Mucosa of descending colon (tissue), 3 donors: ENCODE measurements around the gene MRPS25. TPM values are rescaled to one million over a fixed set of nuclear protein-coding genes. Genes with fewer than 3 reads are reported as not detected.
A peak's percentile ranks its signal among the peaks of the same experiment; 100 is the strongest.

ENCODE experiments used
- ATAC-seq: fragments of 200-7000 bp; cut with Tn5 transposase; one replicate; pipeline ENCODE4 v1.9.1; 2020; ENCODE audit warnings: mild to moderate bottlenecking, moderate library complexity
- DNase-seq, 3 donors: peaks; one replicate each; pipeline ENCODE4 v3.0.0-alpha.2; 2020
- H3K36me3 ChIP-seq: fragments of 200-600 bp; one replicate; pipeline ENCODE4 v1.8.0; 2021; ENCODE audit warnings: low read depth, mild to moderate bottlenecking
- H3K4me1 ChIP-seq: fragments of 200-600 bp; one replicate; pipeline ENCODE4 v1.8.0; 2021; ENCODE audit warnings: low read depth, mild to moderate bottlenecking
- H3K4me3 ChIP-seq: fragments of 200-600 bp; one replicate; pipeline ENCODE4 v1.8.0; 2021; ENCODE audit warnings: mild to moderate bottlenecking
- H3K9me3 ChIP-seq: fragments of 200-600 bp; one replicate; pipeline ENCODE4 v1.8.0; 2021; ENCODE audit warnings: mild to moderate bottlenecking
- intact Hi-C, 2 donors: fragments of 100-400 bp; cut with DNase I in 1 of 2; cut with micrococcal nuclease in 1 of 2; formaldehyde crosslinking; loops; one replicate each; pipeline versions ENCODE4 v1.11.0 to v1.11.1; 2022; cut with DNase I, micrococcal nuclease
- total RNA-seq, 3 donors: library from RNA; stranded (reverse); fragmentation: NEBNext Ultra II Directional in 2 of 3; extraction: Animal tissue kit (Norgen Biotek cat#: 25700) in 2 of 3; gene quantifications; one replicate each; pipeline versions ENCODE4 v1.2.1 to v1.2.4, GENCODE V29; 2021 to 2023
- TF ChIP-seq, protein P1 (sequence below): fragments of 200-600 bp; IDR thresholded peaks from one replicate; pipeline ENCODE4 v1.8.0; 2022; ENCODE audit warnings: antibody characterized with exemption, mild to moderate bottlenecking
- donor health status: DM: no; HTN: no; CAD: no; lungs with moderate emphysema.
- donor health status: DM: no; HTN: no; CAD: no.
- donor health status: DM: no; HTN: yes; CAD: no.

The MRPS25 gene
- total RNA-seq, 3 donors from 2014 or later = 72.1 to 84.0 (median 78.7) TPM

GRCh38 chr3:15108869-15109268, 43.8 kb upstream of the MRPS25 start:
- H3K36me3 ChIP-seq = no peaks in the 10 kb centered on the region
- intact Hi-C loops = loop anchor here in 1 of 2 donors (10.0 kb wide), 1 partner anchor 96 kb away; the partner anchor contains the start of gene CAPN7
- TF ChIP-seq, protein P1, sequence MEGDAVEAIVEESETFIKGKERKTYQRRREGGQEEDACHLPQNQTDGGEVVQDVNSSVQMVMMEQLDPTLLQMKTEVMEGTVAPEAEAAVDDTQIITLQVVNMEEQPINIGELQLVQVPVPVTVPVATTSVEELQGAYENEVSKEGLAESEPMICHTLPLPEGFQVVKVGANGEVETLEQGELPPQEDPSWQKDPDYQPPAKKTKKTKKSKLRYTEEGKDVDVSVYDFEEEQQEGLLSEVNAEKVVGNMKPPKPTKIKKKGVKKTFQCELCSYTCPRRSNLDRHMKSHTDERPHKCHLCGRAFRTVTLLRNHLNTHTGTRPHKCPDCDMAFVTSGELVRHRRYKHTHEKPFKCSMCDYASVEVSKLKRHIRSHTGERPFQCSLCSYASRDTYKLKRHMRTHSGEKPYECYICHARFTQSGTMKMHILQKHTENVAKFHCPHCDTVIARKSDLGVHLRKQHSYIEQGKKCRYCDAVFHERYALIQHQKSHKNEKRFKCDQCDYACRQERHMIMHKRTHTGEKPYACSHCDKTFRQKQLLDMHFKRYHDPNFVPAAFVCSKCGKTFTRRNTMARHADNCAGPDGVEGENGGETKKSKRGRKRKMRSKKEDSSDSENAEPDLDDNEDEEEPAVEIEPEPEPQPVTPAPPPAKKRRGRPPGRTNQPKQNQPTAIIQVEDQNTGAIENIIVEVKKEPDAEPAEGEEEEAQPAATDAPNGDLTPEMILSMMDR = no peak
- no peaks in the 10 kb centered on the region for H3K4me1 ChIP-seq
- H3K4me3 ChIP-seq = no peak overlapping the region
- no peaks in the 10 kb centered on the region for H3K9me3 ChIP-seq
- DNase-seq = no peak
- no peak for ATAC-seq

GRCh38 chr3:15108082-15108545, 43.0 kb upstream of the MRPS25 start:
- Histone ChIP-seq H3K4me1 (peaks cover 3% of the 10 kb centered on the region), H3K36me3 (no peaks in the 10 kb centered on the region), H3K4me3 (no peak overlapping the region), H3K9me3 (no peaks in the 10 kb centered on the region)
- TF ChIP-seq, protein P1 = peak; percentile 90
- peak; percentile 93 for ATAC-seq
- DNase-seq = peak; percentile 47 to 82 (median 70)
- intact Hi-C loops = loop anchor here in 1 of 2 donors (10.0 kb wide), 1 partner anchor 97 kb away; the partner anchor contains the start of gene CAPN7

GRCh38 chr3:15107075-15107947, 42.2 kb upstream of the MRPS25 start:
- intact Hi-C loops = loop anchor here in 1 of 2 donors (10.0 kb wide), 1 partner anchor 97 kb away; the partner anchor contains the start of gene CAPN7
- Histone ChIP-seq H3K4me1 (peaks cover 9% of the 10 kb centered on the region), H3K36me3 (no peaks in the 10 kb centered on the region), H3K4me3 (no peak overlapping the region), H3K9me3 (no peaks in the 10 kb centered on the region)
- no peak for ATAC-seq
- no peak for DNase-seq
- TF ChIP-seq, protein P1 = no peak

DNA sequence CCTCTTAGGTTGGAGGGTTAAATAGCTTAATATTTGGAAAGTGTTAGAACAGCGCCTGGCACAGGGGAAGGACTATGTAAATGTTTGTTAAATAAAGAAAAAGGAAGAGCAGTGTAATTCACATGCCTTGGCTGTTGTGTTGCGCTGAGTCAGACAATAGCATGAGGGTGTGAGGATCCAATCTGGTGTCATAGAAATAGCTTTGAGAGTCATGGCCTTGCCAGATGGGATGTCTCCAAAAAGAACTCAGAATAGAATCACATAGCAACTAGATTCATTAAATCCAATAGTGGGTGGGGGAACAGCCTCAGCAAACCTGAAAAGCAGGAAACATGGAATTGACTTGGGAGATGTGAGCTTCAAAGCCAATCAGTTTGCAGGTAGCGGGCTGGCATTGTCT, 37.7 kb upstream of the MRPS25 start:
- Histone ChIP-seq H3K4me3 (no peak overlapping the region), H3K36me3 (no peaks in the 10 kb centered on the region), H3K4me1 (peaks cover 13% of the 10 kb centered on the region), H3K9me3 (no peaks in the 10 kb centered on the region)
- TF ChIP-seq, protein P1 = no peak
- intact Hi-C loops = loop anchor here in 1 of 2 donors (10.0 kb wide), 1 partner anchor 102 kb away; the partner anchor contains the start of gene CAPN7
- DNase-seq (peak in 1 of 3 donors; percentile 33), ATAC-seq (peak; percentile 40)

DNA sequence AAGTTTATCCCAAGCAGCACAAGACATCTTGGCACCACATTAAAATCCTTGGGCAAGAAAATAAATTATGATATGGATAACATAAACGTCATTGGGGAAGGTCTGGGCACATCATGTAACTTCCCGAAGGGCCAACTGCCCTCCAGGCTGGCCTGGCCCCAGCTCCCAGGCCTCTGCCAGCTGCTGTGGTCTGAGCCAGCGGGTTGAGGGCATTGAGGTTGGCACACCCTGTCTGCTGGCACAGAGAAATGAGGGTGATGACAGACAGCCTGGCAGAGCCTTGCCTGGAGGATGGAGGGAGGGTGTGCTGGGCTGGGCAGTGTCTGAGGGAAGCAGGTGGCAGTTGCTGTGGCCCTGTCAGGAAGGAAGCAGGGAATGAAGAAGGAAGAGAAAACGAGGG, 37.1 kb upstream of the MRPS25 start:
- ATAC-seq (peak; percentile 61), DNase-seq (peak; percentile 57 to 70 (median 67))
- no peak overlapping the region for H3K4me3 ChIP-seq
- H3K36me3 ChIP-seq = no peaks in the 10 kb centered on the region
- intact Hi-C loops = loop anchor here in 1 of 2 donors (10.0 kb wide), 1 partner anchor 103 kb away; the partner anchor contains the start of gene CAPN7
- H3K4me1 ChIP-seq = peaks cover 17% of the 10 kb centered on the region
- TF ChIP-seq, protein P1 = no peak
- no peaks in the 10 kb centered on the region for H3K9me3 ChIP-seq
